Ascending aorta (tissue), 2 donors: Measurements from ENCODE around the gene RNF213. TPM values are rescaled to one million over a fixed set of nuclear protein-coding genes. Genes with fewer than 3 reads are reported as not detected.

Source experiments
- DNase-seq, 2 donors: peaks; one replicate each; pipeline ENCODE4 v3.0.0-alpha.2; 2019; ENCODE audit warnings: low spot score in 2 of 2
- H3K27ac ChIP-seq, 2 donors: fragments of 200-600 bp; sonication (generic); one replicate each; pipeline ENCODE4 v1.5.1; 2016 to 2017; ENCODE audit warnings: mild to moderate bottlenecking in 1 of 2
- H3K27me3 ChIP-seq: fragments of 200-600 bp; sonication (generic); one replicate; pipeline ENCODE4 v1.5.1; 2017
- H3K36me3 ChIP-seq, 2 donors: fragments of 200-600 bp; sonication (generic); one replicate each; pipeline ENCODE4 v1.5.1; 2016
- H3K4me1 ChIP-seq, 2 donors: fragments of 200-600 bp; sonication (generic); one replicate each; pipeline ENCODE4 v1.5.1; 2016 to 2017; ENCODE audit warnings: mild to moderate bottlenecking in 1 of 2
- H3K4me3 ChIP-seq, 2 donors: fragments of 200-600 bp; sonication (generic); one replicate each; pipeline ENCODE4 v1.5.1; 2016 to 2017; ENCODE audit warnings: mild to moderate bottlenecking in 1 of 2
- H3K9me3 ChIP-seq, 2 donors: fragments of 200-600 bp; sonication (generic); one replicate each; pipeline ENCODE4 v1.5.1; 2016
- intact Hi-C: fragments of 100-400 bp; cut with DNase I; formaldehyde crosslinking; loops from one replicate; pipeline ENCODE4 v1.15.1; 2023
- total RNA-seq: library from RNA; depleted of rRNA; stranded (reverse); fragments of >200 nt; gene quantifications from one replicate; pipeline ENCODE4 v1.1.0, GENCODE V29; 2016
- TF ChIP-seq, protein P1 (sequence below), 3 experiments: fragments of 200-600 bp in 2 of 3; fragments of 450-650 bp in 1 of 3; sonication (generic) in 2 of 3; IDR thresholded peaks; one replicate each; pipeline ENCODE4 v1.5.1; 2016 to 2019; ENCODE audit warnings: antibody characterized with exemption in 3 of 3, mild to moderate bottlenecking in 1 of 3, moderate library complexity in 1 of 3

Gene RNF213
- total RNA-seq, 1 donor from 2014 or later = 155 TPM

GRCh38 chr17:80345321-80345720, 84.7 kb downstream of the RNF213 start:
- Histone ChIP-seq H3K4me3 (no peak overlapping the region), H3K36me3 (peaks cover 96% of the 10 kb centered on the region in 2 donors), H3K27ac (no peak overlapping the region), H3K4me1 (no peaks in the 10 kb centered on the region), H3K9me3 (no peaks in the 10 kb centered on the region), H3K27me3 (no peaks in the 10 kb centered on the region)
- intact Hi-C loops = no loop called here
- DNase-seq = no peak
- TF ChIP-seq, protein P1, sequence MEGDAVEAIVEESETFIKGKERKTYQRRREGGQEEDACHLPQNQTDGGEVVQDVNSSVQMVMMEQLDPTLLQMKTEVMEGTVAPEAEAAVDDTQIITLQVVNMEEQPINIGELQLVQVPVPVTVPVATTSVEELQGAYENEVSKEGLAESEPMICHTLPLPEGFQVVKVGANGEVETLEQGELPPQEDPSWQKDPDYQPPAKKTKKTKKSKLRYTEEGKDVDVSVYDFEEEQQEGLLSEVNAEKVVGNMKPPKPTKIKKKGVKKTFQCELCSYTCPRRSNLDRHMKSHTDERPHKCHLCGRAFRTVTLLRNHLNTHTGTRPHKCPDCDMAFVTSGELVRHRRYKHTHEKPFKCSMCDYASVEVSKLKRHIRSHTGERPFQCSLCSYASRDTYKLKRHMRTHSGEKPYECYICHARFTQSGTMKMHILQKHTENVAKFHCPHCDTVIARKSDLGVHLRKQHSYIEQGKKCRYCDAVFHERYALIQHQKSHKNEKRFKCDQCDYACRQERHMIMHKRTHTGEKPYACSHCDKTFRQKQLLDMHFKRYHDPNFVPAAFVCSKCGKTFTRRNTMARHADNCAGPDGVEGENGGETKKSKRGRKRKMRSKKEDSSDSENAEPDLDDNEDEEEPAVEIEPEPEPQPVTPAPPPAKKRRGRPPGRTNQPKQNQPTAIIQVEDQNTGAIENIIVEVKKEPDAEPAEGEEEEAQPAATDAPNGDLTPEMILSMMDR (IDR thresholded peaks at IDR 0.05) = no peak

DNA sequence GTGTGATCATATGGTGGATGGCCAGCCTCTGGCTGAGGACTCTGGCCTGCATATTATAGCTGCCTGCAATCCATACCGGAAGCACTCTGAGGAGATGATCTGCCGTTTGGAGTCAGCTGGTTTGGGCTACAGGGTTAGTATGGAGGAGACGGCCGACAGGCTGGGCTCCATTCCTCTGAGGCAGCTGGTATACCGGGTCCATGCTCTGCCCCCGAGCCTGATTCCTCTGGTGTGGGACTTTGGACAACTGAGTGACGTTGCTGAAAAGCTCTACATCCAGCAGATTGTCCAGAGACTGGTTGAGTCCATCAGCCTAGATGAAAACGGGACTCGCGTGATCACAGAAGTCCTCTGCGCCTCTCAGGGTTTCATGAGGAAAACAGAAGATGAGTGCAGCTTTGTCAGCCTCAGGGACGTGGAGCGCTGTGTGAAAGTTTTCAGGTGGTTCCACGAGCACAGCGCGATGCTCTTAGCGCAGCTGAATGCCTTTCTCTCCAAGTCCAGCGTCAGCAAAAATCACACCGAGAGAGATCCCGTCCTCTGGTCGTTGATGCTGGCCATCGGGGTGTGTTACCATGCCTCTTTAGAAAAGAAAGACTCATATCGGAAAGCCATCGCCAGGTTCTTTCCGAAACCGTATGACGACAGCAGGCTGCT, 85.3 kb downstream of the RNF213 start:
- intact Hi-C loops = no loop called here
- Histone ChIP-seq H3K27me3 (no peaks in the 10 kb centered on the region), H3K4me3 (no peak overlapping the region), H3K36me3 (peaks cover 96 to 98% of the 10 kb centered on the region in 2 donors), H3K4me1 (no peaks in the 10 kb centered on the region), H3K27ac (no peak overlapping the region), H3K9me3 (no peaks in the 10 kb centered on the region)
- no peak for DNase-seq
- TF ChIP-seq, protein P1 (IDR thresholded peaks at IDR 0.05) = no peak

DNA sequence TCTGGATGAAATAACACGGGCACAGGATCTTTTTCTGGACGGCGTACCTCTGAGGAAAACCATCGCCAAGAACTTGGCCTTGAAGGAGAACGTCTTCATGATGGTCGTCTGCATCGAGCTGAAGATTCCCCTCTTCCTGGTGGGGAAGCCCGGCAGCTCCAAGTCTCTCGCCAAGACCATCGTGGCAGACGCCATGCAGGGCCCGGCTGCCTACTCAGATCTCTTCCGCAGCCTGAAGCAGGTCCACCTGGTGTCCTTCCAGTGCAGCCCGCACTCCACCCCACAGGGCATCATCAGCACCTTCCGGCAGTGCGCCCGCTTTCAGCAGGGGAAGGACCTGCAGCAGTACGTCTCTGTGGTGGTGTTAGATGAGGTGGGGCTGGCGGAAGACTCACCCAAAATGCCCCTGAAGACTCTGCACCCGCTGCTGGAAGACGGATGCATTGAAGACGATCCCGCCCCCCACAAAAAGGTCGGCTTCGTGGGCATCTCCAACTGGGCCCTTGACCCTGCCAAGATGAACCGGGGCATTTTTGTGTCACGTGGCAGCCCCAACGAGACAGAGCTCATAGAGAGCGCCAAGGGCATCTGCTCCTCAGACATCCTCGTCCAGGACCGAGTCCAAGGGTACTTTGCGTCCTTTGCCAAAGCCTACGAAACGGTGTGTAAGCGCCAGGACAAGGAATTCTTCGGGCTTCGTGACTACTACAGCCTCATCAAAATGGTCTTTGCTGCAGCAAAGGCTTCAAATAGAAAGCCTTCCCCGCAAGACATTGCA, 86.0 kb downstream of the RNF213 start:
- H3K27ac ChIP-seq = no peak overlapping the region
- intact Hi-C loops = no loop called here
- H3K4me3 ChIP-seq = no peak overlapping the region
- no peaks in the 10 kb centered on the region for H3K9me3 ChIP-seq
- no peaks in the 10 kb centered on the region for H3K4me1 ChIP-seq
- H3K36me3 ChIP-seq = peaks cover 96 to 98% of the 10 kb centered on the region in 2 donors
- TF ChIP-seq, protein P1 (IDR thresholded peaks at IDR 0.05) = no peak
- no peaks in the 10 kb centered on the region for H3K27me3 ChIP-seq
- no peak for DNase-seq

DNA sequence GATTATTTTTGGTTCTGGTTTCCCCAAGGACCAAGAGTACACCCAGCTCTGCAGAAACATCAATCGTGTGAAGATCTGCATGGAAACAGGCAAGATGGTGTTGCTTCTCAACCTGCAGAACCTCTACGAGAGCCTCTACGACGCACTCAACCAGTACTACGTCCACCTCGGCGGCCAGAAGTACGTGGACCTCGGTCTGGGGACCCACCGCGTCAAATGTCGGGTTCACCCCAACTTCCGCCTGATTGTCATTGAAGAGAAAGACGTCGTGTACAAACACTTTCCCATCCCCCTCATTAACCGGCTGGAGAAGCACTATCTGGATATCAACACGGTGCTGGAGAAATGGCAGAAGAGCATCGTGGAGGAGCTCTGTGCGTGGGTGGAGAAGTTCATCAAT, 86.9 kb downstream of the RNF213 start:
- Histone ChIP-seq H3K4me3 (no peak overlapping the region), H3K4me1 (no peaks in the 10 kb centered on the region), H3K9me3 (no peaks in the 10 kb centered on the region), H3K36me3 (peaks cover 98 to 99% of the 10 kb centered on the region in 2 donors), H3K27me3 (no peaks in the 10 kb centered on the region), H3K27ac (no peak overlapping the region)
- no peak for DNase-seq
- intact Hi-C loops = no loop called here
- TF ChIP-seq, protein P1 (IDR thresholded peaks at IDR 0.05) = no peak

- no peak overlapping the region for H3K4me3 ChIP-seq
- no peaks in the 10 kb centered on the region for H3K27me3 ChIP-seq
- DNase-seq = no peak
- no peaks in the 10 kb centered on the region for H3K4me1 ChIP-seq
- H3K9me3 ChIP-seq = no peaks in the 10 kb centered on the region
- no peak overlapping the region for H3K27ac ChIP-seq
- intact Hi-C loops = no loop called here
- TF ChIP-seq, protein P1 (IDR thresholded peaks at IDR 0.05) = no peak
- H3K36me3 ChIP-seq = peaks cover 100% of the 10 kb centered on the region in 2 donors
These were observed 87.3 kb downstream of the RNF213 start for GRCh38 chr17:80347948-80348351.
